ENCODE measurements around the gene SORCS3. TPM values are rescaled to one million over a fixed set of nuclear protein-coding genes. Genes with fewer than 3 reads are reported as not detected.

Gene SORCS3
- total RNA-seq, 1 experiment from 2014 or later = 0.18 TPM

GRCh38 chr10:104689105-104689504 is 48.0 kb downstream of the SORCS3 start:
- Mint-ChIP-seq H3K27me3 (ENCODE audit: insufficient read depth, unreplicated experiment) (peaks cover 8% of the 10 kb centered on the region), H3K36me3 (ENCODE audit: insufficient read depth, unreplicated experiment) (no peaks in the 10 kb centered on the region), H3K9me3 (ENCODE audit: unreplicated experiment) (no peaks in the 10 kb centered on the region), H3K27ac (ENCODE audit: unreplicated experiment) (no peak overlapping the region), H3K4me3 (ENCODE audit: unreplicated experiment) (no peak overlapping the region), H3K4me1 (ENCODE audit: low read depth, unreplicated experiment) (no peaks in the 10 kb centered on the region)
- no peak for DNase-seq
- POLR2A ChIA-PET = no interaction called here
- no peaks in the 10 kb centered on the region for H3K36me3 ChIP-seq (ENCODE audit: control insufficient read depth, insufficient read depth, low read length)
- H3K9me3 ChIP-seq = no peaks in the 10 kb centered on the region
- H3K4me1 ChIP-seq = no peaks in the 10 kb centered on the region
- no peak overlapping the region for H3K4me3 ChIP-seq (ENCODE audit: low read depth, low read length)
- intact Hi-C loops (cut with micrococcal nuclease; ENCODE audit: unreplicated experiment) = no loop called here
- no peaks in the 10 kb centered on the region; the same call in 1 of the 2 replicates for H3K27me3 ChIP-seq (replicated peaks; ENCODE audit: control insufficient read depth, insufficient read depth, low read length)
- TF ChIP-seq CTCF (IDR thresholded peaks at IDR 0.05; ENCODE audit: insufficient read depth in 1 of 2, low read depth in 1 of 2, low read length in 1 of 2, severe bottlenecking in 1 of 2, unreplicated experiment in 1 of 2) = no peak
- BruUV-seq (replicated peaks) = no TSS peak
- CTCF ChIA-PET = no interaction called here

GRCh38 chr10:104689547-104689946 is 48.5 kb downstream of the SORCS3 start:
- H3K9me3 ChIP-seq = no peaks in the 10 kb centered on the region
- Mint-ChIP-seq H3K9me3 (ENCODE audit: unreplicated experiment) (no peaks in the 10 kb centered on the region), H3K27ac (ENCODE audit: unreplicated experiment) (no peak overlapping the region), H3K4me3 (ENCODE audit: unreplicated experiment) (no peak overlapping the region), H3K27me3 (ENCODE audit: insufficient read depth, unreplicated experiment) (peaks cover 8% of the 10 kb centered on the region), H3K36me3 (ENCODE audit: insufficient read depth, unreplicated experiment) (no peaks in the 10 kb centered on the region), H3K4me1 (ENCODE audit: low read depth, unreplicated experiment) (no peaks in the 10 kb centered on the region)
- intact Hi-C loops (cut with micrococcal nuclease; ENCODE audit: unreplicated experiment) = no loop called here
- no peaks in the 10 kb centered on the region for H3K36me3 ChIP-seq (ENCODE audit: control insufficient read depth, insufficient read depth, low read length)
- no peaks in the 10 kb centered on the region; the same call in 1 of the 2 replicates for H3K27me3 ChIP-seq (replicated peaks; ENCODE audit: control insufficient read depth, insufficient read depth, low read length)
- no peaks in the 10 kb centered on the region for H3K4me1 ChIP-seq
- POLR2A ChIA-PET = no interaction called here
- DNase-seq = no peak
- no peak overlapping the region for H3K4me3 ChIP-seq (ENCODE audit: low read depth, low read length)
- no peak for TF ChIP-seq CTCF (IDR thresholded peaks at IDR 0.05; ENCODE audit: insufficient read depth in 1 of 2, low read depth in 1 of 2, low read length in 1 of 2, severe bottlenecking in 1 of 2, unreplicated experiment in 1 of 2)
- no TSS peak for BruUV-seq (replicated peaks)
- CTCF ChIA-PET = no interaction called here

GRCh38 chr10:104690101-104690500 is 49.0 kb downstream of the SORCS3 start:
- no peak overlapping the region for H3K4me3 Mint-ChIP-seq (ENCODE audit: unreplicated experiment)
- POLR2A ChIA-PET = no interaction called here
- no TSS peak for BruUV-seq (replicated peaks)

More at GRCh38 chr10:104690101-104690500, 49.0 kb downstream of the SORCS3 start:
- Histone ChIP-seq H3K4me3 (ENCODE audit: low read depth, low read length) (no peak overlapping the region), H3K9me3 (no peaks in the 10 kb centered on the region), H3K4me1 (no peaks in the 10 kb centered on the region), H3K27me3 (replicated peaks; ENCODE audit: control insufficient read depth, insufficient read depth, low read length) (no peaks in the 10 kb centered on the region; the same call in 1 of the 2 replicates), H3K36me3 (ENCODE audit: control insufficient read depth, insufficient read depth, low read length) (no peaks in the 10 kb centered on the region)
- no peak for DNase-seq
- no peak overlapping the region for H3K27ac Mint-ChIP-seq (ENCODE audit: unreplicated experiment)
- no peaks in the 10 kb centered on the region for H3K36me3 Mint-ChIP-seq (ENCODE audit: insufficient read depth, unreplicated experiment)
- no peak for TF ChIP-seq CTCF (IDR thresholded peaks at IDR 0.05; ENCODE audit: insufficient read depth in 1 of 2, low read depth in 1 of 2, low read length in 1 of 2, severe bottlenecking in 1 of 2, unreplicated experiment in 1 of 2)
- CTCF ChIA-PET = no interaction called here
- no peaks in the 10 kb centered on the region for H3K4me1 Mint-ChIP-seq (ENCODE audit: low read depth, unreplicated experiment)
- H3K9me3 Mint-ChIP-seq (ENCODE audit: unreplicated experiment) = no peaks in the 10 kb centered on the region
- intact Hi-C loops (cut with micrococcal nuclease; ENCODE audit: unreplicated experiment) = no loop called here
- H3K27me3 Mint-ChIP-seq (ENCODE audit: insufficient read depth, unreplicated experiment) = peaks cover 8% of the 10 kb centered on the region

Data from Caco-2 (cell line).